ENCODE results near the gene NPL.

DNA sequence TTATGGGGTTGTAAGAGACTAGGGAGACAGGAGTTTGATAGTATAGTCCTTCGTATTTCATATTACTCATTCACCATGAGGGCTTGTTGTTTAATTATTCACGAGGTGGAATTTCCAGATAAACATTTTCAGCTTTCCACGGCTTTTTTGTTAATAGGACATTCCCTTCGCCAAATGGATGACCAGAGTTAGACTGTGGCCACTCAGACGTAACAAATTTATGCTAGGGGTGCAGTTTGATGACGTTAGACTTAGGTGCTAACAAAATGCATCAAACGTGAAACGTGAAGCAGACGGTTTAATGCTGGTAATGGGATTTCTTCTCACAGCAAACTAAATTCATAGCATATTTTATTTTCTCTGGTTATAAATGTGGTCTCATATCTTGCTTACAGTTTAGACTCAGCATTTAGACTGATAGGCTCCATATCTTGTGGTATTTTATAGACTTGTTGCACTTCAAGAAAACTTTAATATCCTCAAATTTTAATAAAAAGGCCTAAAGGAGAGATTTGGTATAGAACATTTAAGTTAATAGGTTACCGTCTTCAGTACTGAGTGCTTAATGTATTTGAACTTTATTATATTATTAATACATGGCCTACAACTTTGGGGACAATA is 51.9 kb downstream of the NPL start:
- TF ChIP-seq TCF4 (CRISPR knock-in tag; IDR thresholded peaks at IDR 0.05; ENCODE audit: borderline replicate concordance) (no peak), GLIS3 (CRISPR knock-in tag; IDR thresholded peaks at IDR 0.05) (no peak), ZFP3 (CRISPR knock-in tag; IDR thresholded peaks at IDR 0.05) (no peak), TOX (CRISPR knock-in tag; IDR thresholded peaks at IDR 0.05; ENCODE audit: borderline replicate concordance) (no peak), ZNF70 (CRISPR knock-in tag; IDR thresholded peaks at IDR 0.05) (no peak), ZFP30 (CRISPR knock-in tag; IDR thresholded peaks at IDR 0.05) (no peak), ARNTL (CRISPR knock-in tag; IDR thresholded peaks at IDR 0.05; ENCODE audit: borderline replicate concordance, low read depth) (no peak)
- TF ChIP-seq, protein P1, sequence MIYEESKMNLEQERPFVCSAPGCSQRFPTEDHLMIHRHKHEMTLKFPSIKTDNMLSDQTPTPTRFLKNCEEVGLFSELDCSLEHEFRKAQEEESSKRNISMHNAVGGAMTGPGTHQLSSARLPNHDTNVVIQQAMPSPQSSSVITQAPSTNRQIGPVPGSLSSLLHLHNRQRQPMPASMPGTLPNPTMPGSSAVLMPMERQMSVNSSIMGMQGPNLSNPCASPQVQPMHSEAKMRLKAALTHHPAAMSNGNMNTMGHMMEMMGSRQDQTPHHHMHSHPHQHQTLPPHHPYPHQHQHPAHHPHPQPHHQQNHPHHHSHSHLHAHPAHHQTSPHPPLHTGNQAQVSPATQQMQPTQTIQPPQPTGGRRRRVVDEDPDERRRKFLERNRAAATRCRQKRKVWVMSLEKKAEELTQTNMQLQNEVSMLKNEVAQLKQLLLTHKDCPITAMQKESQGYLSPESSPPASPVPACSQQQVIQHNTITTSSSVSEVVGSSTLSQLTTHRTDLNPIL (CRISPR knock-in tag; IDR thresholded peaks at IDR 0.05; ENCODE audit: low read depth), result no peak
- TF ChIP-seq, protein P2, sequence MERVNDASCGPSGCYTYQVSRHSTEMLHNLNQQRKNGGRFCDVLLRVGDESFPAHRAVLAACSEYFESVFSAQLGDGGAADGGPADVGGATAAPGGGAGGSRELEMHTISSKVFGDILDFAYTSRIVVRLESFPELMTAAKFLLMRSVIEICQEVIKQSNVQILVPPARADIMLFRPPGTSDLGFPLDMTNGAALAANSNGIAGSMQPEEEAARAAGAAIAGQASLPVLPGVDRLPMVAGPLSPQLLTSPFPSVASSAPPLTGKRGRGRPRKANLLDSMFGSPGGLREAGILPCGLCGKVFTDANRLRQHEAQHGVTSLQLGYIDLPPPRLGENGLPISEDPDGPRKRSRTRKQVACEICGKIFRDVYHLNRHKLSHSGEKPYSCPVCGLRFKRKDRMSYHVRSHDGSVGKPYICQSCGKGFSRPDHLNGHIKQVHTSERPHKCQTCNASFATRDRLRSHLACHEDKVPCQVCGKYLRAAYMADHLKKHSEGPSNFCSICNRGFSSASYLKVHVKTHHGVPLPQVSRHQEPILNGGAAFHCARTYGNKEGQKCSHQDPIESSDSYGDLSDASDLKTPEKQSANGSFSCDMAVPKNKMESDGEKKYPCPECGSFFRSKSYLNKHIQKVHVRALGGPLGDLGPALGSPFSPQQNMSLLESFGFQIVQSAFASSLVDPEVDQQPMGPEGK (CRISPR knock-in tag; IDR thresholded peaks at IDR 0.05; ENCODE audit: borderline replicate concordance), result no peak
